Measurements from ENCODE around the gene SAMD11. TPM values are rescaled to one million over a fixed set of nuclear protein-coding genes. Genes with fewer than 3 reads are reported as not detected.
"Not testable (repeated sequence)": the region's sequence is repeated elsewhere in the genome, so short reads cannot be mapped to it uniquely, and the experiment has no call there.

SAMD11 gene
- total and polyA plus RNA-seq, 2 experiments from 2014 or later = 32.2 to 146 TPM

DNA sequence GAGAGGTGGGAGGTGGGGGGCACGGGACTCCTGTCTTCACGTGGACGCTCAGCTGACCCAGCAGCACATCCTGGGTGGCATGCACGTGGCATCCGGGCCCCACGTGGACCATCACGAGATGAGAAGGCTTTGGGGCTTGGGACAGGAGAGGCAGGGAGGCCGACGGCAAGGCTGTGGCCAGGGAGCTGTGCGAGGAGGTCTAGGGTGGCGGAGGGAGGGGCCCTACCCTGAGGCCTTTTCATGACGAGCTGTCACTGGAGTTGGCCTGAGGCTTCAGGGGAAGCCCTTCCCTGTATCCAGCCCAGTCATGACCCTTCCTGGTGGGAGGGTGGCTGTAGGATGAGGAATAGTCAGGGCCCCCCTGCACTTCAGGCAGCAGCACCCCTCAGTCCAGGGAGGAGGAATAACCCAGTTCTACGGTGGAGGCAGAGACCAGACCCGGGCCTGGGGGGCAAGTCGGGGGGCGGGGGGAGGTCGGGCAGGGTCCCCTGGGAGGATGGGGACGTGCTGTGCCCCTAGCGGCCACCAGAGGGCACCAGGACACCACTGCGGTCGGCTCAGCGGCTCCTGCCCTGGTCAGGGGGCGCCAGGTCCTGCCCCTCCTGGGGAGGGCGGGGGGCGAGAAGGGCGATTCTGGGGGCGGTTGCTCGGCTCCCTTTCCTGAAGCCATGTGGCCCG is 60.2 kb downstream of the SAMD11 start:
- Histone ChIP-seq H3K9me3 (ENCODE audit: low read depth) (no peaks in the 10 kb centered on the region), H3K27me3 (peaks cover 52% of the 10 kb centered on the region), H3K4me1 (ENCODE audit: low read depth) (peaks cover 3% of the 10 kb centered on the region), H3K27ac (no peak overlapping the region), H3K4me3 (peak overlapping the region; percentile 13), H3K36me3 (no peaks in the 10 kb centered on the region)
- peak; percentile 61 for TF ChIP-seq CTCF (IDR thresholded peaks at IDR 0.05; ENCODE audit: low read depth, low read length)
- peak; percentile 27 to 61 for DNase-seq (ENCODE audit: low read depth in 1 of 2, low spot score in 1 of 2)

- no peak for TF ChIP-seq CTCF (IDR thresholded peaks at IDR 0.05; ENCODE audit: low read depth, low read length)
- Histone ChIP-seq H3K4me1 (ENCODE audit: low read depth) (peaks cover 3% of the 10 kb centered on the region), H3K27ac (no peak overlapping the region), H3K27me3 (peaks cover 56% of the 10 kb centered on the region), H3K4me3 (peak overlapping the region; percentile 13), H3K36me3 (no peaks in the 10 kb centered on the region), H3K9me3 (ENCODE audit: low read depth) (no peaks in the 10 kb centered on the region)
- no peak for DNase-seq (ENCODE audit: low read depth in 1 of 2, low spot score in 1 of 2)
Observed at GRCh38 chr1:984476-984814, 60.7 kb downstream of the SAMD11 start.

- TF ChIP-seq CTCF (IDR thresholded peaks at IDR 0.05; ENCODE audit: low read depth, low read length) = no peak
- Histone ChIP-seq H3K4me3 (no peak overlapping the region), H3K27ac (no peak overlapping the region), H3K27me3 (peaks cover 63% of the 10 kb centered on the region), H3K4me1 (ENCODE audit: low read depth) (peaks cover 3% of the 10 kb centered on the region), H3K36me3 (no peaks in the 10 kb centered on the region), H3K9me3 (ENCODE audit: low read depth) (no peaks in the 10 kb centered on the region)
- DNase-seq (ENCODE audit: low read depth in 1 of 2, low spot score in 1 of 2) = no peak
Observed at GRCh38 chr1:985126-985525, 61.4 kb downstream of the SAMD11 start.

- not testable (repeated sequence) for H3K36me3 ChIP-seq; DNase-seq (ENCODE audit: low read depth in 1 of 2, low spot score in 1 of 2); H3K9me3 ChIP-seq (ENCODE audit: low read depth); H3K4me1 ChIP-seq (ENCODE audit: low read depth); H3K4me3 ChIP-seq; H3K27ac ChIP-seq
- peaks cover 70% of the 10 kb centered on the region for H3K27me3 ChIP-seq
Observed at GRCh38 chr1:988061-988460, 64.3 kb downstream of the SAMD11 start.

- not testable (repeated sequence) for H3K27ac ChIP-seq; H3K9me3 ChIP-seq (ENCODE audit: low read depth); H3K36me3 ChIP-seq; H3K4me3 ChIP-seq; DNase-seq (ENCODE audit: low read depth in 1 of 2, low spot score in 1 of 2); H3K4me1 ChIP-seq (ENCODE audit: low read depth)
- peaks cover 64% of the 10 kb centered on the region for H3K27me3 ChIP-seq
Observed at GRCh38 chr1:991275-991674, 67.6 kb downstream of the SAMD11 start.

DNA sequence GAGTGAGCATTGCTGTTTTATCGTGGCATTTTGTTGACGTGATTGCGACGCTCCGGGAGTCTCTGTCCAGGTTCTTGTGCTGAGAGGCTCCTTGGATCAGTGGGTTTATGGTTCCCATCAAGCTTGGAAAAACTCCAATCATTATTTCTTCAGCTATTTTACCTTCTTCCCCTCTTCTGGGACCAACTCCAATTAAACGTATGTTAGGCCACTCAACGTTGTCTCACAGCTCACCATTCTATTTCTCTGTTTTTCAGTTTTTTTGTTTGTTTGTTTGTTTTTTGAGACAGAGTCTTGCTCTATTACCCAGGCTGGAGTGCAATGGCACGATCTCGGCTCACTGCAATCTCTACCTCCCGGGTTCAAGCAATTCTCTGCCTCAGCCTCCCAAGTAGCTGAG is 68.2 kb downstream of the SAMD11 start:
- Histone ChIP-seq H3K27me3 (peaks cover 61% of the 10 kb centered on the region), H3K4me1 (ENCODE audit: low read depth) (no peaks in the 10 kb centered on the region), H3K9me3 (ENCODE audit: low read depth) (no peaks in the 10 kb centered on the region), H3K4me3 (no peak overlapping the region), H3K27ac (no peak overlapping the region), H3K36me3 (no peaks in the 10 kb centered on the region)
- no peak for DNase-seq (ENCODE audit: low read depth in 1 of 2, low spot score in 1 of 2)
- no peak for TF ChIP-seq CTCF (IDR thresholded peaks at IDR 0.05; ENCODE audit: low read depth, low read length)

DNA sequence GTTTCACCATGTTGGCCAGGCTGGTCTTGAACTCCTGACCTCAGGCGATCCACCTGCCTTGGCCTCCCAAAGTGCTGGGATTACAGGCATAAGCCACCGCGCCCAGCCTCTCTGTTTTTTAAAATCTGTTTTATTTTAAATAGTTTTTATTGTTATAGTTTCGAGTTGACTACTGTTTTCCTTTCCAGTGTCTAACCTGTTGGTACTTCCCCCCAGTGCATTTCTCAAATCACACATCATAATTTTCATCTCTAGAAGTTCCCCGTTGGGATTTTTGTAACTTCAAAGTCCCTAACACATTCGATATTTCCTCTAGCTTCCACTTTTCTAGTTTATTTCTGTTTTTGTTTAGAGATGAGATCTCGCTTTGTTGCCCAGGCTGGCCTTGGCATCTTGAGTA is 68.6 kb downstream of the SAMD11 start:
- Histone ChIP-seq H3K36me3 (no peaks in the 10 kb centered on the region), H3K4me1 (ENCODE audit: low read depth) (no peaks in the 10 kb centered on the region), H3K4me3 (no peak overlapping the region), H3K9me3 (ENCODE audit: low read depth) (no peaks in the 10 kb centered on the region), H3K27ac (no peak overlapping the region), H3K27me3 (peaks cover 64% of the 10 kb centered on the region)
- DNase-seq (ENCODE audit: low read depth in 1 of 2, low spot score in 1 of 2) = no peak
- no peak for TF ChIP-seq CTCF (IDR thresholded peaks at IDR 0.05; ENCODE audit: low read depth, low read length)
